ENCODE results near the gene PACSIN3.

DNA sequence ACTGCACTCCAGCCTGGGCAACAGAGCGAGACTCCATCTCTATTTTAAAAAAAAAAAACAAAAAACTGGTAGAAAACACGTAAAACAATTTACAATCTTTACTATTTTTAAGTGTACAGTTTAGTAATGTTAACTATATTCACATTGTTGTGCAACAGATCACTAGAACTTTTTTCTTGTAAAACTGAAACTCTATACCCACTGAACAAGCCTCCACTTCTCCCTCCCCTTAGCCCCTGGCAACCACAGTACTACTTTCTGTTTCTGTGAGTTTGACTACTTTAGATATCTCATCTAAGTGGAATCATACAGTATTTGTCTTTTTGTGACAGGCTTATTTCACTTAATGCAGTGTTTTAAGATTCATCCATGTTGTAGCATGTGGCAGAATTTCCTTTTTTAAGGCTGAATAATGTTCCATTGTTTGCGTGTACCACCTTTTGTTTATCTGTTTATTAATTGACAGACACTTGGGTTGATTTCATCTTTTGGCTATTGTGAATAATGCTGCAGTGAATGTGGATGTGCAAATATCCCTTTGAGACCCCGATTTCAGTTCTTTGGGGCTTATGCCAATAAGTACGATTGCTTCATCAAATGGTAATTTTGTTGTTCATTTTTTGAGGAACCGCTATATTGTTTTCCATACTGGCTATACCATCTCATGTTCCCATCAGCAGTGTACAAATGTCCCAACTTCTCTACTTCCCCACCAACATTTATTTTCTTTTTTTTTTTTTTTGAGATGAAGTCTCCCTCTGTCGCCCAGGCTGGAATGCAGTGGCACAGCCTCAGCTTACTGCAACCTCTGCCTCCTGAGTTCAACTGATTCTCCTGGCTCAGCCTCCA is 39.5 kb upstream of the PACSIN3 start:
- no peak for TF ChIP-seq POLR2A (IDR thresholded peaks at IDR 0.05; ENCODE audit: low read length)
- no peak for TF ChIP-seq GATA1 (IDR thresholded peaks at IDR 0.05; ENCODE audit: low read depth, low read length)

Measured in erythroblast (primary cell).